SK-N-MC (cell line): ENCODE data around the gene GOLGA2.

Experiments
- DNase-seq: peaks from one replicate; pipeline ENCODE4 v3.0.0-alpha.2; 2011; ENCODE audit warnings: low read depth, low spot score
- H3K27ac ChIP-seq: fragments of 200-600 bp; sonication (generic); 2 replicates; pipeline ENCODE4 v1.5.1; 2016; ENCODE audit warnings: mixed run types
- H3K36me3 ChIP-seq: fragments of 200-600 bp; sonication (generic); 2 replicates; pipeline ENCODE4 v1.6.1; 2017; ENCODE audit warnings: antibody characterized with exemption, low read length, mixed read lengths; ENCODE audit not compliant: insufficient read depth
- H3K4me3 ChIP-seq: fragments of 200-600 bp; sonication (generic); 2 replicates; pipeline ENCODE4 v1.5.1; 2016
- H3K9ac ChIP-seq: fragments of 200-600 bp; sonication (generic); 2 replicates; pipeline ENCODE4 v1.8.0; 2017; ENCODE audit warnings: mixed run types, mixed read lengths; ENCODE audit not compliant: insufficient read length
- H3K9me3 ChIP-seq: fragments of 200-600 bp; sonication (generic); 2 replicates; pipeline ENCODE4 v1.6.1; 2017; ENCODE audit warnings: low read depth, mild to moderate bottlenecking, antibody characterized with exemption, low read length, moderate library complexity, mixed read lengths
- EZH2 ChIP-seq: fragments of 200-600 bp; sonication (generic); IDR thresholded peaks from one replicate; pipeline ENCODE4 v1.6.1; 2017; ENCODE audit warnings: antibody characterized with exemption
- FOXP2 ChIP-seq: optimal IDR thresholded peaks from 2 replicates; pipeline ENCODE3; 2011; ENCODE audit warnings: mild to moderate bottlenecking, moderate library complexity; ENCODE audit not compliant: insufficient read depth; ENCODE audit errors: extremely low read length, control extremely low read depth
- POLR2AphosphoS5 ChIP-seq: IDR thresholded peaks from 2 replicates; pipeline ENCODE4 v1.6.1; 2012; ENCODE audit warnings: mild to moderate bottlenecking, low read depth, low read length, borderline replicate concordance

Gene GOLGA2

GRCh38 chr9:128206916-128207910 is 68.6 kb downstream of the GOLGA2 start:
- Histone ChIP-seq H3K36me3 (no peaks in the 10 kb centered on the region), H3K27ac (no peak overlapping the region), H3K9ac (no peak overlapping the region), H3K4me3 (no peak overlapping the region), H3K9me3 (no peaks in the 10 kb centered on the region)
- TF ChIP-seq FOXP2: no peak
- TF ChIP-seq POLR2AphosphoS5: no peak
- no peak for TF ChIP-seq EZH2
- DNase-seq: no peak

DNA sequence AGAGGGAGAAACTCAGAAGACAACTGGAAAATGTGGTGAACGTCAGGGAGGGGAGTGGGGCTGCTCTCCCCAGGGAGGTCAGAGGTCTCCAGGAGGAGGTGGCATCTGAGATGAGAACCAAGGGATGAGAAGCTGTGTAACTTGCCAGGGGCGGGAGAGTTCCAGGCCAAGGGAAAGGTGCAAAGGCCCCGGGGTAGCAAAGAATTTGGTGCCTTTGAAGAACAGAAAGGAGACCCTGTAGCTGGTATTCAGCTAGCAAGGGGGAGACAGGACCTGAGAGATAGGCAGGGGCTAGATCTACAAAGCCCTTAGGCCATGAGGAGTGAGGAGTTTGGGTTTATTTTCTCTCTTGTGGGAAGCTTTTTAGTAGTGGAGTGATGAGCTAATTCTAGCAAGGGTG is 69.3 kb downstream of the GOLGA2 start:
- TF ChIP-seq FOXP2: no peak
- TF ChIP-seq POLR2AphosphoS5: no peak
- TF ChIP-seq EZH2: no peak
- DNase-seq: no peak
- H3K9me3 ChIP-seq: no peaks in the 10 kb centered on the region
- no peak overlapping the region for H3K9ac ChIP-seq
- H3K4me3 ChIP-seq: no peak overlapping the region
- H3K36me3 ChIP-seq: no peaks in the 10 kb centered on the region
- no peak overlapping the region for H3K27ac ChIP-seq
